HEK293 (cell line): Measurements from ENCODE around the gene GBGT1.

Source experiments
- CTCF ChIA-PET: fragments of 350-600 bp; formaldehyde crosslinking; extraction: SDS; loops from one replicate; lab custom pipeline; 2021; ENCODE audit warnings: antibody characterized with exemption; lab: Yijun Ruan, JAX
- POLR2A ChIA-PET: fragments of 300-600 bp; formaldehyde crosslinking; extraction: SDS; loops from one replicate; lab custom pipeline; 2020; ENCODE audit warnings: antibody characterized with exemption, inconsistent platforms; lab: Yijun Ruan, JAX
- H3K27ac ChIP-seq: fragments of 200-500 bp; sonication (Bioruptor generic); 2 replicates; pipeline ENCODE4 v1.5.1; 2014; ENCODE audit warnings: low read depth, low read length, control low read depth, inconsistent platforms; ENCODE audit errors: extremely low read depth
- H3K36me3 ChIP-seq, 2 experiments: fragments of 200-500 bp in 1 of 2; sonication (Bioruptor generic) in 1 of 2; 1 replicate in 1 of 2; 2 replicates in 1 of 2; pipeline ENCODE4 v1.5.1; 2014 to 2017; ENCODE audit warnings: inconsistent platforms in 2 of 2, low read length in 2 of 2; ENCODE audit not compliant: control insufficient read depth in 2 of 2, insufficient read depth in 1 of 2
- H3K4me1 ChIP-seq: fragments of 200-500 bp; sonication (Bioruptor generic); 2 replicates; pipeline ENCODE4 v1.5.1; 2014; ENCODE audit warnings: mild to moderate bottlenecking, low read length, inconsistent platforms; ENCODE audit not compliant: control insufficient read depth, insufficient read depth
- H3K4me3 ChIP-seq: 2 replicates; pipeline ENCODE4 v1.5.1; 2011; ENCODE audit warnings: low read depth, mild to moderate bottlenecking, control low read depth, low read length, moderate library complexity
- H3K9me3 ChIP-seq: fragments of 200-500 bp; sonication (Bioruptor generic); 2 replicates; pipeline ENCODE4 v1.5.1; 2014; ENCODE audit warnings: low read depth, low read length, inconsistent platforms; ENCODE audit not compliant: control insufficient read depth, insufficient read depth
- BCL11A ChIP-seq: fragments of 450-650 bp; formaldehyde crosslinking; IDR thresholded peaks from 2 replicates; pipeline ENCODE4 v1.5.1; 2016; ENCODE audit warnings: low read depth, missing biosample characterization, missing genetic modification characterization
- FEZF1 ChIP-seq: fragments of 450-650 bp; formaldehyde crosslinking; IDR thresholded peaks from 2 replicates; pipeline ENCODE4 v1.5.1; 2016; ENCODE audit warnings: missing biosample characterization, missing genetic modification characterization
- SALL2 ChIP-seq: fragments of 450-650 bp; formaldehyde crosslinking; IDR thresholded peaks from 2 replicates; pipeline ENCODE4 v1.5.0; 2017; ENCODE audit warnings: missing biosample characterization, mild to moderate bottlenecking, missing genetic modification characterization, borderline replicate concordance
- SP3 ChIP-seq: fragments of 450-650 bp; formaldehyde crosslinking; IDR thresholded peaks from 2 replicates; pipeline ENCODE4 v1.5.1; 2016; ENCODE audit warnings: missing biosample characterization, missing genetic modification characterization
- TCF7L2 ChIP-seq: IDR thresholded peaks from 2 replicates; pipeline ENCODE4 v1.6.1; 2011; ENCODE audit warnings: low read depth, mild to moderate bottlenecking, inconsistent platforms, low read length, moderate library complexity, borderline replicate concordance
- WT1 ChIP-seq: fragments of 450-650 bp; formaldehyde crosslinking; IDR thresholded peaks from 2 replicates; pipeline ENCODE4 v1.5.1; 2016; ENCODE audit warnings: missing biosample characterization, missing genetic modification characterization
- ZBTB20 ChIP-seq: fragments of 450-650 bp; formaldehyde crosslinking; IDR thresholded peaks from 2 replicates; pipeline ENCODE4 v1.5.1; 2016; ENCODE audit warnings: missing biosample characterization, missing genetic modification characterization
- ZFHX2 ChIP-seq: fragments of 450-650 bp; formaldehyde crosslinking; conservative IDR thresholded peaks from 2 replicates; pipeline ENCODE4 v1.5.1; 2016; ENCODE audit warnings: missing biosample characterization, missing genetic modification characterization
- ZFP3 ChIP-seq: fragments of 450-650 bp; formaldehyde crosslinking; IDR thresholded peaks from 2 replicates; pipeline ENCODE4 v1.5.1; 2016; ENCODE audit warnings: low read depth, missing biosample characterization, missing genetic modification characterization
- ZFP37 ChIP-seq: fragments of 450-650 bp; formaldehyde crosslinking; IDR thresholded peaks from 2 replicates; pipeline ENCODE4 v1.5.1; 2016; ENCODE audit warnings: missing biosample characterization, missing genetic modification characterization
- ZNF138 ChIP-seq: fragments of 450-650 bp; formaldehyde crosslinking; IDR thresholded peaks from 2 replicates; pipeline ENCODE4 v1.5.1; 2016; ENCODE audit warnings: missing biosample characterization, missing genetic modification characterization, borderline replicate concordance
- ZNF169 ChIP-seq: fragments of 450-650 bp; formaldehyde crosslinking; IDR thresholded peaks from 2 replicates; pipeline ENCODE4 v1.5.1; 2016; ENCODE audit warnings: missing biosample characterization, missing genetic modification characterization
- ZNF174 ChIP-seq: fragments of 450-650 bp; formaldehyde crosslinking; IDR thresholded peaks from 2 replicates; pipeline ENCODE4 v1.5.0; 2017; ENCODE audit warnings: missing biosample characterization, mild to moderate bottlenecking, missing genetic modification characterization
- ZNF175 ChIP-seq: fragments of 450-650 bp; formaldehyde crosslinking; IDR thresholded peaks from 2 replicates; pipeline ENCODE4 v1.5.1; 2016; ENCODE audit warnings: missing biosample characterization, missing genetic modification characterization
- ZNF184 ChIP-seq: fragments of 450-650 bp; IDR thresholded peaks from 2 replicates; pipeline ENCODE4 v1.5.1; 2018; ENCODE audit warnings: missing biosample characterization, mild to moderate bottlenecking, missing genetic modification characterization
- ZNF311 ChIP-seq: fragments of 450-650 bp; formaldehyde crosslinking; IDR thresholded peaks from 2 replicates; pipeline ENCODE4 v1.5.1; 2017; ENCODE audit warnings: missing biosample characterization, missing genetic modification characterization, borderline replicate concordance
- ZNF362 ChIP-seq: fragments of 450-650 bp; formaldehyde crosslinking; IDR thresholded peaks from 2 replicates; pipeline ENCODE4 v1.5.1; 2016; ENCODE audit warnings: missing biosample characterization, missing genetic modification characterization
- ZNF423 ChIP-seq: fragments of 450-650 bp; formaldehyde crosslinking; IDR thresholded peaks from 2 replicates; pipeline ENCODE4 v1.5.1; 2016; ENCODE audit warnings: missing biosample characterization, missing genetic modification characterization
- ZNF585B ChIP-seq: fragments of 450-650 bp; formaldehyde crosslinking; IDR thresholded peaks from 2 replicates; pipeline ENCODE4 v1.5.1; 2016; ENCODE audit warnings: missing biosample characterization, missing genetic modification characterization
- ZNF621 ChIP-seq: fragments of 450-650 bp; formaldehyde crosslinking; IDR thresholded peaks from 2 replicates; pipeline ENCODE4 v1.5.1; 2017; ENCODE audit warnings: missing biosample characterization, missing genetic modification characterization
- ZNF623 ChIP-seq: fragments of 450-650 bp; formaldehyde crosslinking; IDR thresholded peaks from 2 replicates; pipeline ENCODE4 v1.5.1; 2016; ENCODE audit warnings: missing biosample characterization, missing genetic modification characterization
- ZNF629 ChIP-seq: fragments of 450-650 bp; formaldehyde crosslinking; IDR thresholded peaks from 2 replicates; pipeline ENCODE4 v1.5.1; 2017; ENCODE audit warnings: missing biosample characterization, missing genetic modification characterization
- ZNF660 ChIP-seq: fragments of 450-650 bp; IDR thresholded peaks from 2 replicates; pipeline ENCODE4 v1.5.1; 2018; ENCODE audit warnings: missing biosample characterization, mild to moderate bottlenecking, missing genetic modification characterization
- ZSCAN18 ChIP-seq: fragments of 450-650 bp; formaldehyde crosslinking; IDR thresholded peaks from 2 replicates; pipeline ENCODE4 v1.5.1; 2016; ENCODE audit warnings: missing biosample characterization, missing genetic modification characterization
- TF ChIP-seq, protein P1 (sequence below): IDR thresholded peaks from 2 replicates; pipeline ENCODE4 v1.6.1; 2011; ENCODE audit warnings: mild to moderate bottlenecking, low read depth, low read length, borderline replicate concordance

The GBGT1 gene

GRCh38 chr9:133181561-133181960 lies 17.8 kb upstream of the GBGT1 start:
- CTCF ChIA-PET: interaction anchor here (0.6 to 4.8 kb wide), 26 partner anchors 8 to 592 kb away, joined by 3 to 48 read pairs (median 4); partner anchors contain the start of genes ADAMTS13, GTF3C5 and RPL7A

DNA sequence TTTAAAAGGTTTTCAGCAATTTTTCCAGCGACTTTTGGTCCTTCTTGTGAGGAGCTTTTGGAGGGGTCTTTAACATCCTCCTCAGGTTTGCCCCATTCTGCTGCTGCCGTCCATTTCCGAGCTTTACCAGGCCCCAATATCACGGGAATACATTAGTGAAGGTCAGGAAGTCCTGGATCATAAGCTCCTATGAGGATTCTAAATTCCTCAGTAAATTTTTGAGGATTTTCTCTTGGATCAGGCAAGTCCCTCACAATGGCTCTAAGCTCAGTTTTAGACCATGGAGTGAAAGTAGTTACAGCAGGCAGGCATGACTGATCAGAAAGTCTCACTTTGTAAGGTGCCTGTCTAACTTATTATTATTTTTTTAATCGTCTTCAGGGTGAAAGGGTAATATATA lies 17.2 kb upstream of the GBGT1 start:
- no peak overlapping the region for H3K27ac ChIP-seq
- H3K9me3 ChIP-seq: no peaks in the 10 kb centered on the region
- no peaks in the 10 kb centered on the region for H3K4me1 ChIP-seq
- H3K4me3 ChIP-seq: no peak overlapping the region
- POLR2A ChIA-PET: interaction anchor here (1.2 kb wide), 1 partner anchor 167 kb away, joined by 3 read pairs; the partner anchor contains the start of genes MED22 and RPL7A
- CTCF ChIA-PET: interaction anchor here (0.6 to 4.8 kb wide), 32 partner anchors 8 to 592 kb away, joined by 3 to 48 read pairs (median 4); partner anchors contain the start of genes GTF3C5 and RPL7A
- TF ChIP-seq ZNF311 (tag by site-specific recombination): no peak
- TF ChIP-seq FEZF1 (tag by site-specific recombination): no peak
- no peak for TF ChIP-seq ZNF138 (tag by site-specific recombination)
- no peak for TF ChIP-seq ZNF174
- TF ChIP-seq ZFP37: no peak
- TF ChIP-seq ZNF621 (tag by site-specific recombination): no peak
- H3K36me3 ChIP-seq: no peaks in the 10 kb centered on the region

More at GRCh38 chr9:133181561-133181960, 17.8 kb upstream of the GBGT1 start:
- no peaks in the 10 kb centered on the region for H3K9me3 ChIP-seq
- TF ChIP-seq SALL2 (no peak), TCF7L2 (no peak), ZBTB20 (tag by site-specific recombination) (no peak), ZNF175 (tag by site-specific recombination) (no peak)
- TF ChIP-seq, protein P1, sequence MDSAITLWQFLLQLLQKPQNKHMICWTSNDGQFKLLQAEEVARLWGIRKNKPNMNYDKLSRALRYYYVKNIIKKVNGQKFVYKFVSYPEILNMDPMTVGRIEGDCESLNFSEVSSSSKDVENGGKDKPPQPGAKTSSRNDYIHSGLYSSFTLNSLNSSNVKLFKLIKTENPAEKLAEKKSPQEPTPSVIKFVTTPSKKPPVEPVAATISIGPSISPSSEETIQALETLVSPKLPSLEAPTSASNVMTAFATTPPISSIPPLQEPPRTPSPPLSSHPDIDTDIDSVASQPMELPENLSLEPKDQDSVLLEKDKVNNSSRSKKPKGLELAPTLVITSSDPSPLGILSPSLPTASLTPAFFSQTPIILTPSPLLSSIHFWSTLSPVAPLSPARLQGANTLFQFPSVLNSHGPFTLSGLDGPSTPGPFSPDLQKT: no peak
- H3K27ac ChIP-seq: no peak overlapping the region
- H3K36me3 ChIP-seq: no peaks in the 10 kb centered on the region
- no peak overlapping the region for H3K4me3 ChIP-seq
- POLR2A ChIA-PET: interaction anchor here (1.2 kb wide), 1 partner anchor 167 kb away, joined by 3 read pairs; the partner anchor contains the start of genes MED22 and RPL7A
- no peaks in the 10 kb centered on the region for H3K4me1 ChIP-seq

DNA sequence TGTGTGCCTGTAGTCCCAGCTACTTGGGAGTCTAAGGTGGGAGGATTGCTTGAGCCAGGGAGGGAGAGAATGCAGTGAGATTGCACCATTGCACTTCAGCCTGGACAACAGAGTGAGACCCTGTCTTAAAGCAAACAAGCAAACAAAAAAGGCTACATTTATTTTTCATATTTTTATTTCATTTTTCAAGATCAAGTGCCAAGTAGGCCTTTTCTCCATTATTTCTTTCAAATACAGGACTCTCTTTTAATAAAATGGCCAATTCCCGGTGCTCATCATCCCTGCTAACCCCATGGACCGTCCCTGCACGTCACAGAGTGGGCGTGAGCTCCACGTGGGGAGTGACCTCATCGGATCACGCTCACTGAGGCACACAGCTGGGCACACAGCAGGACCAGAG lies 9.3 kb upstream of the GBGT1 start:
- TF ChIP-seq ZNF660 (tag by site-specific recombination) (no peak), BCL11A (tag by site-specific recombination) (no peak), ZFP3 (no peak)
- CTCF ChIA-PET: interaction anchor here (1.0 to 2.7 kb wide), 5 partner anchors 13 to 151 kb away, joined by 3 to 29 read pairs (median 5); no protein-coding TSS in a partner anchor

DNA sequence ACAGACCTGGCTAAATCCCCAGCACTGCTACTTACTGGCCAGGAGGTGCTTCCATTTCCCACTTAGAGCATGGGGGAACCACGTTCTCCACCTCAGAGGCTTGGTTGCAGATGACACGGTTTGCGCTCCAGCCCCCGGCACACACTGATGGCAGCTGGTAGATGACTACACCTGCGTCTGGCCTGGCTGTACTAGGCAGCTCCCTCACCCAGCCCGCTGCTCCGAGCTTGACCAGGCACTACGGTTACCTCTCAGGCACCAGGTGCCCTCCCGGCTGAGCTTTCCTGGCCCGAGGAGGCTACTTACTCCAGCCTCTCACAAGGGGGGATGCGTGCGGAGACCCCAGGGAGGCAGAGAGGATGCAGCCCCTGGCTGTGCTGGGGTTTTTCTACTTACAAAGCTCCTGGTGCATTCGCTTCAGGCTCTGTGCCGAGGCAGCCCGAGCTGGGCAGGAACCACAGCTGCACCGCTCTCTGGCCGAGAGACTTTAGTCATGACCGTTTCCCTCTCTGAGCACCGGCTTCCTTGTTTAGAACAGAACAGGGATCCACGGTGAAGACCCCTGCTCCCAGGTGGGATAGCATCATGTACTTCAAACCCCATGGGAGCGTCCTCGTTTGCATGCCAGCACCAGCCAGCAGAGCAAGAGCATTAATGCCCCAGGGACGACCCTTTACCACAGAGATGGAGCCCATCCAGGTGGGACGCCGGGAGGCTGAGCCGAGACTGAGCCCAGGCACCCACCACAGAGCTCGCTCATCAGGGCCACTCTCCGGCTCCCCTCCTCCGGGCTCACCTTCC lies 7.6 kb upstream of the GBGT1 start:
- Histone ChIP-seq H3K27ac (no peak overlapping the region), H3K4me3 (no peak overlapping the region), H3K4me1 (no peaks in the 10 kb centered on the region), H3K9me3 (no peaks in the 10 kb centered on the region), H3K36me3 (no peaks in the 10 kb centered on the region)
- CTCF ChIA-PET: interaction anchor here (1.1 to 3.0 kb wide), 4 partner anchors 9 to 27 kb away, joined by 5 to 17 read pairs (median 5); no protein-coding TSS in a partner anchor
- POLR2A ChIA-PET: interaction anchor here (0.6 to 1.5 kb wide), 2 partner anchors 141 to 184 kb away, joined by 3 read pairs; partner anchors contain the start of gene GTF3C5
- TF ChIP-seq ZFHX2 (no peak), ZBTB20 (tag by site-specific recombination) (no peak), SP3 (tag by site-specific recombination) (no peak), ZNF423 (tag by site-specific recombination) (no peak), ZNF623 (no peak), ZNF362 (tag by site-specific recombination) (no peak), ZSCAN18 (tag by site-specific recombination) (no peak), ZNF184 (tag by site-specific recombination) (no peak), ZNF169 (no peak), ZNF585B (tag by site-specific recombination) (no peak), ZNF629 (no peak), WT1 (tag by site-specific recombination) (no peak)

More for the DNA sequence above, 9.3 kb upstream of the GBGT1 start:
- Histone ChIP-seq H3K4me3 (no peak overlapping the region), H3K27ac (no peak overlapping the region), H3K36me3 (no peaks in the 10 kb centered on the region), H3K4me1 (no peaks in the 10 kb centered on the region), H3K9me3 (no peaks in the 10 kb centered on the region)
- POLR2A ChIA-PET: no interaction called here
